Tibial nerve (tissue), 4 donors: ENCODE results near the gene AQP12B.

ENCODE experiments used
- EP300 ChIP-seq, 2 donors: sonication (generic); formaldehyde crosslinking; IDR thresholded peaks; one replicate each; pipeline ENCODE4 v1.6.1; 2017; ENCODE audit warnings: antibody characterized with exemption in 2 of 2, mild to moderate bottlenecking in 1 of 2
- POLR2A ChIP-seq, 2 donors: fragments of 450-650 bp; IDR thresholded peaks; one replicate each; pipeline ENCODE4 v1.6.1; 2017; ENCODE audit warnings: antibody characterized with exemption in 2 of 2, mild to moderate bottlenecking in 2 of 2, moderate library complexity in 2 of 2
- TF ChIP-seq, protein P1 (sequence below), 5 experiments: fragments of 200-600 bp in 3 of 5; fragments of 450-650 bp in 2 of 5; sonication (generic) in 3 of 5; IDR thresholded peaks; one replicate each; pipeline ENCODE4 v1.5.1; 2016 to 2019; ENCODE audit warnings: antibody characterized with exemption in 5 of 5, mild to moderate bottlenecking in 3 of 5, moderate library complexity in 2 of 5

GRCh38 chr2:240664622-240665021 lies 18.1 kb downstream of the AQP12B start:
- TF ChIP-seq, protein P1, sequence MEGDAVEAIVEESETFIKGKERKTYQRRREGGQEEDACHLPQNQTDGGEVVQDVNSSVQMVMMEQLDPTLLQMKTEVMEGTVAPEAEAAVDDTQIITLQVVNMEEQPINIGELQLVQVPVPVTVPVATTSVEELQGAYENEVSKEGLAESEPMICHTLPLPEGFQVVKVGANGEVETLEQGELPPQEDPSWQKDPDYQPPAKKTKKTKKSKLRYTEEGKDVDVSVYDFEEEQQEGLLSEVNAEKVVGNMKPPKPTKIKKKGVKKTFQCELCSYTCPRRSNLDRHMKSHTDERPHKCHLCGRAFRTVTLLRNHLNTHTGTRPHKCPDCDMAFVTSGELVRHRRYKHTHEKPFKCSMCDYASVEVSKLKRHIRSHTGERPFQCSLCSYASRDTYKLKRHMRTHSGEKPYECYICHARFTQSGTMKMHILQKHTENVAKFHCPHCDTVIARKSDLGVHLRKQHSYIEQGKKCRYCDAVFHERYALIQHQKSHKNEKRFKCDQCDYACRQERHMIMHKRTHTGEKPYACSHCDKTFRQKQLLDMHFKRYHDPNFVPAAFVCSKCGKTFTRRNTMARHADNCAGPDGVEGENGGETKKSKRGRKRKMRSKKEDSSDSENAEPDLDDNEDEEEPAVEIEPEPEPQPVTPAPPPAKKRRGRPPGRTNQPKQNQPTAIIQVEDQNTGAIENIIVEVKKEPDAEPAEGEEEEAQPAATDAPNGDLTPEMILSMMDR (IDR thresholded peaks at IDR 0.05), result no peak
- TF ChIP-seq POLR2A (IDR thresholded peaks at IDR 0.05) (no peak), EP300 (IDR thresholded peaks at IDR 0.05) (no peak)
